Neuronal stem cell (in vitro differentiated cells): Measurements from ENCODE around the gene KLHDC7B.
A peak's percentile ranks its signal among the peaks of the same experiment; 100 is the strongest.

ENCODE experiments used
- DNase-seq: peaks from one replicate; pipeline ENCODE4 v3.0.0-alpha.2; 2013; ENCODE audit warnings: low spot score
- H2AFZ ChIP-seq: one replicate; pipeline ENCODE4 v1.6.1; 2013; ENCODE audit warnings: mild to moderate bottlenecking, low read length, inconsistent platforms
- H2AK5ac ChIP-seq: 2 replicates; pipeline ENCODE4 v1.6.1; 2013; ENCODE audit warnings: low read depth, mild to moderate bottlenecking, inconsistent platforms, low read length, moderate library complexity, mixed read lengths
- H2BK120ac ChIP-seq: 2 replicates; pipeline ENCODE4 v1.6.1; 2013; ENCODE audit warnings: low read depth, mild to moderate bottlenecking, inconsistent platforms, low read length, moderate library complexity, mixed read lengths
- H2BK12ac ChIP-seq: one replicate; pipeline ENCODE4 v1.6.1; 2013; ENCODE audit warnings: low read length, inconsistent platforms
- H2BK15ac ChIP-seq: 2 replicates; pipeline ENCODE4 v1.6.1; 2013; ENCODE audit warnings: mild to moderate bottlenecking, low read length, inconsistent platforms, mixed read lengths
- H2BK5ac ChIP-seq: one replicate; pipeline ENCODE4 v1.6.1; 2013; ENCODE audit warnings: inconsistent platforms, mild to moderate bottlenecking, low read length, moderate library complexity
- H3K14ac ChIP-seq: one replicate; pipeline ENCODE4 v1.6.1; 2013; ENCODE audit warnings: low read length, inconsistent platforms
- H3K18ac ChIP-seq: 2 replicates; pipeline ENCODE4 v1.6.1; 2013; ENCODE audit warnings: low read length, inconsistent platforms
- H3K23ac ChIP-seq: 2 replicates; pipeline ENCODE4 v1.6.1; 2013; ENCODE audit warnings: low read depth, mild to moderate bottlenecking, mixed read lengths, low read length, inconsistent platforms; ENCODE audit not compliant: poor library complexity
- H3K27ac ChIP-seq: replicated peaks from 3 replicates; pipeline ENCODE4 v1.5.1; 2013; ENCODE audit warnings: low read length, inconsistent platforms
- H3K27me3 ChIP-seq, 3 experiments: 2 replicates each; pipeline ENCODE4 v1.6.1; 2013; ENCODE audit warnings: low read length in 3 of 3, mild to moderate bottlenecking in 2 of 3, inconsistent platforms in 1 of 3, low read depth in 1 of 3, mixed read lengths in 1 of 3, moderate library complexity in 1 of 3; ENCODE audit not compliant: control insufficient read depth in 3 of 3, insufficient read depth in 3 of 3
- H3K36me3 ChIP-seq, 2 donors: replicated peaks in 1 of 2; 2 replicates each; pipeline ENCODE4 v1.6.1; 2013; ENCODE audit warnings: low read length in 2 of 2; ENCODE audit not compliant: control insufficient read depth in 2 of 2, insufficient read depth in 2 of 2
- H3K4ac ChIP-seq: 2 replicates; pipeline ENCODE4 v1.6.1; 2013; ENCODE audit warnings: inconsistent platforms, mild to moderate bottlenecking, low read length, moderate library complexity
- H3K4me1 ChIP-seq, 2 donors: 1 replicate in 1 of 2; 2 replicates in 1 of 2; pipeline ENCODE4 v1.6.1; 2013; ENCODE audit warnings: low read length in 2 of 2, low read depth in 1 of 2; ENCODE audit not compliant: control insufficient read depth in 2 of 2, insufficient read depth in 1 of 2
- H3K4me2 ChIP-seq: one replicate; pipeline ENCODE4 v1.6.1; 2013; ENCODE audit warnings: mild to moderate bottlenecking, low read length, inconsistent platforms; ENCODE audit not compliant: insufficient read depth, poor library complexity, severe bottlenecking
- H3K4me3 ChIP-seq, 2 donors: 2 replicates each; pipeline ENCODE4 v1.5.1; 2013; ENCODE audit warnings: low read length in 2 of 2, mild to moderate bottlenecking in 2 of 2, inconsistent platforms in 1 of 2, moderate library complexity in 1 of 2
- H3K79me1 ChIP-seq: one replicate; pipeline ENCODE4 v1.6.1; 2013; ENCODE audit warnings: low read depth, mild to moderate bottlenecking, inconsistent platforms, low read length, moderate library complexity
- H3K9ac ChIP-seq: one replicate; pipeline ENCODE4 v1.6.1; 2013; ENCODE audit warnings: mild to moderate bottlenecking, low read depth, low read length, inconsistent platforms; ENCODE audit not compliant: poor library complexity
- H3K9me3 ChIP-seq, 2 donors: replicated peaks in 1 of 2; 2 replicates each; pipeline versions ENCODE3 to v1.6.1; 2013; ENCODE audit warnings: low read length in 2 of 2, mild to moderate bottlenecking in 2 of 2, inconsistent platforms in 1 of 2, low read depth in 1 of 2, mixed read lengths in 1 of 2, moderate library complexity in 1 of 2; ENCODE audit not compliant: control insufficient read depth in 2 of 2, insufficient read depth in 1 of 2
- H4K8ac ChIP-seq: one replicate; pipeline ENCODE4 v1.6.1; 2013; ENCODE audit warnings: low read depth, mild to moderate bottlenecking, inconsistent platforms, low read length, moderate library complexity
- H4K91ac ChIP-seq: one replicate; pipeline ENCODE4 v1.6.1; 2013; ENCODE audit warnings: low read length, low read depth, mild to moderate bottlenecking, inconsistent platforms; ENCODE audit not compliant: poor library complexity
- WGBS, 2 donors: extraction: QIAGEN DNeasy Blood & Tissue Kit; methylation state at CpG; one replicate each; pipeline ENCODE4 v1.1.7; 2013; ENCODE audit warnings: missing lambda C conversion rate in 2 of 2, mixed read lengths in 1 of 2; ENCODE audit not compliant: insufficient read length in 2 of 2, insufficient replicate concordance in 1 of 2; ENCODE audit errors: extremely low coverage in 2 of 2; 5-methylcytosine and 5-hydroxymethylcytosine counted together

KLHDC7B gene

DNA sequence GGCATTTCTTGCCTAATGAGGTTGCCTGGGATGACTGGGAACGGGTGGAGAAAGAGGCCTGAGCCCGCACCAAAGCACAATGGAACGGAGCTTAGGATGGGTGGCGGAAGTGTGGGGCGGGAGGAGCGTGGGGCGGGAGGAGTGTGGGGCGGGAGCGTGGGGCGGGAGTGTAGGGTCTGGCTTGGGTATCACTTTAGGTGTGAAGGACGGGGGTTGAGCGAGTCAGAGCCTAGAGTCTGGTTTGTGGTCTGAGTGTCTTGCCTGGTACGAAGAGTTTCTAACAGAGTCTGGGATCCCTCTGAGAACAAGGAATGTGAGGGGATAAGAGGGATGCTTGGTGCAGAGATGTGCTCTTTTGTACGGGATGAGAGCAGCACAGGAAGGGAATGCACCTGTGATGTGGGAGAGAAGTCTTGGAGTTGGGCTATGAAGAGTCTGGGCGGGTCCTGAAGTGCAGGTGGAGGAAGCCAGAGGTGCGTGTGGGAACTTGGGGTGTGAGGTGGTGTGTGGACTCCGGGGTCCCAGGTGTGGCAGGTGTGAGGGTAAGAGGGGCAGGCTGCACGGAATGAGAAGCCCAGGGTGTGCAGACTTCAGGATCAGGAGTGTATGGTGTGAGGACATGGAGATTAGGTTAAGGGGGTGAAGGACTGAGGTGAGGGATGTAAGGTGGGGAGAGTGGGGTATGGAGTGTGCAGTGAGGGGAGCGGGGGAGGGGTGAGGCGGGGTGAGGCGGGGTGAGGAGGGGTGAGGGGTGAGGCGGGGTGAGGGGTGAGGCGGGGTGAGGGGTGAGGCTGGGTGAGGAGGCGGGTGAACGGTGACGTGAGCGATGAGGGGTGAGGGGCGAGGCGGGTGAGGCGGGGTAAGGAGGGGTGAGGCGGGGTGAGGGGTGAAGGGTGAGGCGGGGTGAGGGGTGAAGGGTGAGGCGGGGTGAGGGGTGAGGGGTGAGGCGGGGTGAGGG lies 16.0 kb downstream of the KLHDC7B start:
- Histone ChIP-seq H3K9ac (no peak overlapping the region), H2BK120ac (peak overlapping the region; percentile 28), H3K18ac (peak overlapping the region; percentile 31), H3K4me1 (peaks cover 0 to 5% of the 10 kb centered on the region in 2 donors), H3K79me1 (peaks cover 2% of the 10 kb centered on the region), H2AK5ac (peak overlapping the region; percentile 43), H2BK5ac (peak overlapping the region; percentile 75), H3K4ac (no peak overlapping the region), H3K23ac (no peak overlapping the region), H3K27me3 (peaks cover 0 to 17% (median 6%) of the 10 kb centered on the region in 3 experiments), H4K8ac (no peak overlapping the region), H2BK12ac (no peak overlapping the region), H3K36me3 (no peaks in the 10 kb centered on the region), H2BK15ac (no peak overlapping the region), H3K9me3 (no peaks in the 10 kb centered on the region), H3K4me2 (no peak overlapping the region), H3K14ac (no peak overlapping the region), H2AFZ (no peak overlapping the region), H3K4me3 (no peak overlapping the region), H3K27ac (no peak overlapping the region), H4K91ac (no peak overlapping the region)
- WGBS, 2 donors = no CpG with 5 or more reads among the region's 34 CpGs
- no peak for DNase-seq

DNA sequence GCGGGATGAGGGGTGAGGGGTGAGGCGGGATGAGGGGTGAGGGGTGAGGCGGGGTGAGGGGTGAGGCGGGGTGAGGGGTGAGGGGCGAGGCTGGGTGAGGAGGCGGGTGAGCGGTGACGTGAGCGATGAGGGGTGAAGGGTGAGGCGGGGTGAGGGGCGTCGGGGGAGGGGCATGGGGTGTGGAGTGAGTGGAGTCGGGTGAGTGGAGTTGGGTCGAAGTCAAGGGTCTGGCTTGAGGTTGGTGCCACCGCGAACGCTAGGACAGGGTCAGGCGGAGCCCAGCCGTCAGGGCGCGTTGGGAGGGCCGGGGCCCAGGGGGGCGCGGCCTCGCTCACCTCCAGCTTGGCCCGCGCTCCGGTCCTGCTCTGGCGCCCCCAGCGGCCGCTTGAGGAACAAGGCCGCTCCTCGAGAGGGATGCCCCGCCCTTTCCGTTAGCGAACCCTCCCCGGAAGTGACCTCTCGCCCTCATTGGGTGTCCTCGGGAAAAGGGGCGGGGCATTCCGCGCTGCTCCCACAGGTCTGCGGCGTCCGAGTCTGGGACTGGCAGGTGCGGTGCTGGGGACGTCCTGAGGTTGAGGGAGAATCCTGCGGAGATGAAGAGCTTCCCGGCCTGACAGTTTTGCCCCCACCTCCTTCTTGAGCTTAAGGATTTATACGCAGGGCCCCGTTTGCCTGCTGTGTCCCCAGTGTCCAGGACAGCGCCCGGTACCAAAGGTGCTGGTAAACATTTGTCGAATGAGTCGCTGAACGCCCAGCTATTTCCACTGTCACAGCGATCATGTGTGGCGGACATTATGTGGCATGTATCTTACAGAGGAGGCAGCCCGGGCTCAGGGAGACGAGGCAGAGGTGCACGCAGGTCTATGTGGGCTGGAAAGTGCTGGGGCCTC lies 17.1 kb downstream of the KLHDC7B start, which contains the start of gene SYCE3:
Gene SYCE3, minus strand, starts transcription at position 397 of the 890 bp plus-strand sequence. CDS start 6,514 bp downstream, outside the sequence.
- Histone ChIP-seq H3K4me1 (peaks cover 0 to 5% of the 10 kb centered on the region in 2 donors), H3K4me2 (peak within 1 kb of the TSS; percentile 98), H2BK12ac (no peak within 1 kb of the TSS), H3K4me3 (peak within 1 kb of the TSS; percentile 84 to 89), H2AK5ac (peak within 1 kb of the TSS; percentile 43), H3K36me3 (peaks cover 1 to 5% of the 10 kb centered on the region in 2 donors), H4K91ac (no peak within 1 kb of the TSS), H3K27ac (no peak within 1 kb of the TSS), H3K27me3 (peaks cover 0 to 17% (median 6%) of the 10 kb centered on the region in 3 experiments), H3K14ac (no peak within 1 kb of the TSS), H2AFZ (peak within 1 kb of the TSS; percentile 94), H4K8ac (no peak within 1 kb of the TSS), H2BK5ac (peak within 1 kb of the TSS; percentile 75), H3K9ac (peak within 1 kb of the TSS; percentile 88), H3K79me1 (peaks cover 2% of the 10 kb centered on the region), H3K4ac (no peak within 1 kb of the TSS), H2BK15ac (no peak within 1 kb of the TSS), H3K23ac (peak within 1 kb of the TSS; percentile 95), H3K18ac (peak within 1 kb of the TSS; percentile 74), H2BK120ac (peak within 1 kb of the TSS; percentile 28), H3K9me3 (no peaks in the 10 kb centered on the region)
- WGBS, 2 donors = no CpG with 5 or more reads among the region's 61 CpGs
- DNase-seq = peak; percentile 97

DNA sequence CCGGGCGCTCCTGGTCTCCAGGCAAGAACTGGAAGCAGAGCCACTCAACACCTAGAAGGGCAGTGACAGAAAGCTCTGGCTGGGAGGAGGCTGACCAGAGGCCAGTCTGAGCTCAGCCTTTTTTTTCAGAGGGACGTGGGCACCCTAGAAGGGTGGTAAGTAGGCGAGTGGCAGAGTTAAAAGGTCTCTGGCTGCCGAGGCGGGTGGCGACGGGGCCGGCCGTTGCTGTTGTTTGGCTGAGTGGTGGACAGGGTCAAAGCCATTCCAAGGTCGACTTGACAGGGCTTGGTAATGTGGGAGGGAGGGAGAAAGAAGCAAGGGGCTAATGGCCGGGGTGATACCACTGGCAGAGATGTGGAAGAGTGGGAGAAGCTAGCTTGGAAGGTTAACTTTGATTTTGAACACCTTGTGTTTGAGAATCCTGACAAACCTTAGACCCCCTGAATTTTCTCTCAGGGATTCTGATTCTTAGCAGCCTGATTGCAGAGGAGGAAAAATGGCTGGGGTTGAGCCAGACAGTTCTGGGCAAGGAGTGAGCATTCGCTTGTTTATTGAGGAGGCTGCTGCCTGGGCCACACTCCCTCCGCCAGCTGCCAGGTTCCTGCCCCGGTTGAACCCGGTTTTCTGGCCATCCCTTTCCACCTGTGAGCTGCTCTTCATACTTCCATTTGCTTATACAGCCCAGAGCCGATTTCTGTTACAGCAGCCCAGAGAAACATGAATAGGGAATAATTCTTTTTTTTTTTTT lies 17.9 kb downstream of the KLHDC7B start:
- Histone ChIP-seq H2BK120ac (no peak overlapping the region), H3K4me3 (peak overlapping the region; percentile 84 to 89), H3K9ac (peak overlapping the region; percentile 88), H3K4ac (no peak overlapping the region), H3K18ac (no peak overlapping the region), H2BK5ac (no peak overlapping the region), H3K4me2 (peak overlapping the region; percentile 98), H3K27me3 (peaks cover 0 to 17% (median 6%) of the 10 kb centered on the region in 3 experiments), H3K9me3 (no peaks in the 10 kb centered on the region), H3K23ac (peak overlapping the region; percentile 95), H4K91ac (no peak overlapping the region), H3K4me1 (peaks cover 0 to 5% of the 10 kb centered on the region in 2 donors), H3K79me1 (peaks cover 2% of the 10 kb centered on the region), H4K8ac (no peak overlapping the region), H2BK12ac (no peak overlapping the region), H3K27ac (no peak overlapping the region), H2AFZ (peak overlapping the region; percentile 94), H2AK5ac (peak overlapping the region; percentile 32), H2BK15ac (no peak overlapping the region), H3K36me3 (peaks cover 4 to 11% of the 10 kb centered on the region in 2 donors), H3K14ac (no peak overlapping the region)
- WGBS, 2 donors = no CpG with 5 or more reads among the region's 17 CpGs
- no peak for DNase-seq
